Bronchial epithelial cell (primary cell): ENCODE results near the gene CWC27. TPM values are rescaled to one million over a fixed set of nuclear protein-coding genes. Genes with fewer than 3 reads are reported as not detected.

ENCODE experiments used
- DNase-seq: peaks from one replicate; pipeline ENCODE4 v3.0.0-alpha.2; 2010; ENCODE audit warnings: low read depth
- FAIRE-seq: peaks from 2 replicates; lab custom pipeline; 2011; peaks lifted over from hg19 to GRCh38; lab: Jason Lieb, UNC
- H3K27me3 ChIP-seq: 2 replicates; pipeline ENCODE4 v1.5.1; 2011; ENCODE audit warnings: low read length; ENCODE audit not compliant: control insufficient read depth, insufficient read depth
- H3K36me3 ChIP-seq: 2 replicates; pipeline ENCODE4 v1.5.1; 2011; ENCODE audit warnings: low read length; ENCODE audit not compliant: control insufficient read depth, insufficient read depth
- H3K4me3 ChIP-seq: 2 replicates; pipeline ENCODE4 v1.5.1; 2011; ENCODE audit warnings: mild to moderate bottlenecking, low read depth, low read length, control low read depth
- total RNA-seq: library from RNA; depleted of rRNA; stranded (reverse); fragments of >200 nt; gene quantifications from 2 replicates; pipeline ENCODE4 v1.2.1, GENCODE V29; 2014
- TF ChIP-seq, protein P1 (sequence below): IDR thresholded peaks from 2 replicates; pipeline ENCODE4 v1.5.1; 2011; ENCODE audit warnings: mild to moderate bottlenecking, moderate library complexity, low read length, control low read depth, inconsistent platforms; ENCODE audit not compliant: insufficient read depth, severe bottlenecking

Gene CWC27, protein sequence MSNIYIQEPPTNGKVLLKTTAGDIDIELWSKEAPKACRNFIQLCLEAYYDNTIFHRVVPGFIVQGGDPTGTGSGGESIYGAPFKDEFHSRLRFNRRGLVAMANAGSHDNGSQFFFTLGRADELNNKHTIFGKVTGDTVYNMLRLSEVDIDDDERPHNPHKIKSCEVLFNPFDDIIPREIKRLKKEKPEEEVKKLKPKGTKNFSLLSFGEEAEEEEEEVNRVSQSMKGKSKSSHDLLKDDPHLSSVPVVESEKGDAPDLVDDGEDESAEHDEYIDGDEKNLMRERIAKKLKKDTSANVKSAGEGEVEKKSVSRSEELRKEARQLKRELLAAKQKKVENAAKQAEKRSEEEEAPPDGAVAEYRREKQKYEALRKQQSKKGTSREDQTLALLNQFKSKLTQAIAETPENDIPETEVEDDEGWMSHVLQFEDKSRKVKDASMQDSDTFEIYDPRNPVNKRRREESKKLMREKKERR
- 24.7 and 29.8 TPM in 2 replicates for total RNA-seq

DNA sequence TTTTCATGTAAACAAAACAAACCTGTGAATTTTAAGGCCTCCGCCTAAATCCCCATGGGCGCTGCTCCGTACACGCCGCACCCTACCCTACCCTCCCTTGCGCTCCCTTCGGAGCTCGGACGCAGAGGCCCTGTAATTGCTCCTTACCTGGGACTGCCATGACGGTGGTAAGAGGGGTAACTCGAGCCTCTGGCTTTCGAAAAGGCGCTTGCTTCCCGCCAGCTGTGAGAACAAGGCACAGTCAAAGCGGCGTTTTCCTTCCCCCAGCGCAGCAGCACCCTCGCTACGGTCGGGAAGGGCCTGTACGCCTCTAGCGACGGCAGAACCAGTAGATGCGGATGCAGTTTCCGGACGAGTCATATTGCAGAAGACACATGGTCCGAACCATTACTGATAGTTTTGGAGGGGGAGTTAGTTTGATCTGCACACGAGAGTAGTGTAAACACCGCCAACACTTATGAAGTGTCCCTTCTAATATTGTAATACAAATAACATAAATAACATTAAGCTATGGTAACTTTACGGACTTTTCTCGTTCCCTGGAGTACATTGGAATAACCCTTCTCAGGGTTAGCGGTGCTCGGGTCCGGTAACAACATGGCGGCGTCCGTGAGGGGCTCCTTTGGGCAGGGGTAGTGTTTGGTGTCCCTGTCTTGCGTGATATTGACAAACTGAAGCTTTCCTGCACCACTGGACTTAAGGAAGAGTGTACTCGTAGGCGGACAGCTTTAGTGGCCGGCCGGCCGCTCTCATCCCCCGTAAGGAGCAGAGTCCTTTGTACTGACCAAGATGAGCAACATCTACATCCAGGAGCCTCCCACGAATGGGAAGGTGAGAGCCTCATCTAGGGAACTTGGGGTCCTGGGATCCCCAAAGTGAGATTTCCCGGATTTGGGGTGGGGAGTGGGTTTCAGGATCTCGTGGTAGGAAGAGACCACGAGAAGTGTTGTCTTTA, at the start of gene CWC27, which contains the start of gene SREK1IP1:
TSS of gene CWC27 (plus strand) at position 573 of the 955 bp plus-strand sequence. CDS start at position 790, 217 bp downstream.
TSS of gene SREK1IP1 (minus strand) at position 334 of the 955 bp plus-strand sequence. CDS start at position 160, 174 bp downstream.
- H3K27me3 ChIP-seq: no peaks in the 10 kb centered on the region
- DNase-seq (peak; percentile 84), FAIRE-seq (no peak)
- H3K4me3 ChIP-seq: peak within 1 kb of the TSS; percentile 59
- TF ChIP-seq, protein P1, sequence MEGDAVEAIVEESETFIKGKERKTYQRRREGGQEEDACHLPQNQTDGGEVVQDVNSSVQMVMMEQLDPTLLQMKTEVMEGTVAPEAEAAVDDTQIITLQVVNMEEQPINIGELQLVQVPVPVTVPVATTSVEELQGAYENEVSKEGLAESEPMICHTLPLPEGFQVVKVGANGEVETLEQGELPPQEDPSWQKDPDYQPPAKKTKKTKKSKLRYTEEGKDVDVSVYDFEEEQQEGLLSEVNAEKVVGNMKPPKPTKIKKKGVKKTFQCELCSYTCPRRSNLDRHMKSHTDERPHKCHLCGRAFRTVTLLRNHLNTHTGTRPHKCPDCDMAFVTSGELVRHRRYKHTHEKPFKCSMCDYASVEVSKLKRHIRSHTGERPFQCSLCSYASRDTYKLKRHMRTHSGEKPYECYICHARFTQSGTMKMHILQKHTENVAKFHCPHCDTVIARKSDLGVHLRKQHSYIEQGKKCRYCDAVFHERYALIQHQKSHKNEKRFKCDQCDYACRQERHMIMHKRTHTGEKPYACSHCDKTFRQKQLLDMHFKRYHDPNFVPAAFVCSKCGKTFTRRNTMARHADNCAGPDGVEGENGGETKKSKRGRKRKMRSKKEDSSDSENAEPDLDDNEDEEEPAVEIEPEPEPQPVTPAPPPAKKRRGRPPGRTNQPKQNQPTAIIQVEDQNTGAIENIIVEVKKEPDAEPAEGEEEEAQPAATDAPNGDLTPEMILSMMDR: peak; percentile 18
- peaks cover 5% of the 10 kb centered on the region for H3K36me3 ChIP-seq

DNA sequence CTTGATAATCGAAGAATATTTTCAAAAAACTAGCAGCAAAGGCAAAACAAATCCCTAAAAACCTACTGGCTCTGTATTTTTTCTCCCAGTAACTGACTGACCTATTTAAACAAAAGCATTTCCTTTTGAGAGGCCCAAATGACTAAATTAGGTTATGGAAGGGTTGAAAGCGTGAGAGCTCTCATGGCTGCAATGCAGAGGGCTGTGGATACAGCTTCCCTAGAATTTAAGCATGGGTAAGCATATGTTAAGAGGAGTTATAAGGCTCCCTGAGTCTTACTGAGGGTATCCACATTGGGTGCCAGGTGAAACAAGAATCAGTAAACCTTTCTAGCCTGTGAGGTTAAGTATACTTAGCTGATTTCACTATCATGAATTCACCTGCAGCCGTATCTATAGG, 46.1 kb upstream of the CWC27 start:
- H3K4me3 ChIP-seq: no peak overlapping the region
- FAIRE-seq (no peak), DNase-seq (no peak)
- no peaks in the 10 kb centered on the region for H3K27me3 ChIP-seq
- H3K36me3 ChIP-seq: peaks cover 2% of the 10 kb centered on the region
- TF ChIP-seq, protein P1: no peak

DNA sequence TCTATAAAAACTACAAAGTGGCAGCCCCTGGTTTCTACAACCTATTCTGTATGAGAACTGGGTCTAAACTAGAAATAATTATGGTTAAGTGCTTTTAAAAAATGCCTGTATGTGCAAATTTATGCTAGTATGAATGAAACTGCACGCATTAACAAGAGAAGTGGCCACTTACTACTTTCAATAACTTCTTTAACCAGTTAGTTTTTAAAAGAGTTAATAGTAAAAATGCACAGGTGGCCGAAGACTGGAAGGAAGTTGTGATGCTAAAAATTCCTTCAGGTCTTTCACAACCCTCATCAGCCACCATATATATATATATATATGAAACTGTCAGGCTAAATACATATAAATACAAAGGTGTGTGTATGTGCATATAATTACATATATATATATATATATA, 41.6 kb upstream of the CWC27 start:
- Histone ChIP-seq H3K27me3 (no peaks in the 10 kb centered on the region), H3K4me3 (no peak overlapping the region), H3K36me3 (peaks cover 2% of the 10 kb centered on the region)
- TF ChIP-seq, protein P1: no peak
- no peak for FAIRE-seq
- no peak for DNase-seq

GRCh38 chr5:64742411-64742810, 26.3 kb upstream of the CWC27 start:
- H3K36me3 ChIP-seq: peaks cover 3% of the 10 kb centered on the region
- TF ChIP-seq, protein P1: no peak
- no peak overlapping the region for H3K4me3 ChIP-seq
- no peaks in the 10 kb centered on the region for H3K27me3 ChIP-seq
- no peak for DNase-seq
- FAIRE-seq: no peak

GRCh38 chr5:64742821-64743220, 25.9 kb upstream of the CWC27 start:
- DNase-seq: no peak
- TF ChIP-seq, protein P1: no peak
- no peak overlapping the region for H3K4me3 ChIP-seq
- H3K36me3 ChIP-seq: peaks cover 3% of the 10 kb centered on the region
- no peaks in the 10 kb centered on the region for H3K27me3 ChIP-seq
- no peak for FAIRE-seq
